GM23248 (cell line): ENCODE measurements around the gene NSMCE1. TPM values are rescaled to one million over a fixed set of nuclear protein-coding genes. Genes with fewer than 3 reads are reported as not detected.

Experiments
- DNase-seq: peaks from one replicate; pipeline ENCODE4 v3.0.0-alpha.2; 2015
- H2AFZ ChIP-seq: fragments of 200-600 bp; sonication (generic); 2 replicates; pipeline ENCODE4 v1.6.1; 2016; ENCODE audit warnings: antibody characterized with exemption
- H3F3A ChIP-seq: fragments of 200-600 bp; sonication (generic); 2 replicates; pipeline ENCODE4 v1.6.1; 2016; ENCODE audit warnings: mild to moderate bottlenecking, antibody characterized with exemption, mixed run types; ENCODE audit not compliant: insufficient read depth
- H3K27ac ChIP-seq: fragments of 200-600 bp; sonication (generic); 2 replicates; pipeline ENCODE4 v1.5.1; 2016; ENCODE audit warnings: mild to moderate bottlenecking
- H3K27me3 ChIP-seq: fragments of 200-600 bp; sonication (generic); replicated peaks from 2 replicates; pipeline ENCODE4 v1.6.1; 2016; ENCODE audit warnings: mild to moderate bottlenecking; ENCODE audit not compliant: insufficient read depth
- H3K36me3 ChIP-seq: fragments of 200-600 bp; sonication (generic); 2 replicates; pipeline ENCODE4 v1.6.1; 2016; ENCODE audit warnings: low read depth, mild to moderate bottlenecking
- H3K4me1 ChIP-seq: fragments of 200-600 bp; sonication (generic); 2 replicates; pipeline ENCODE4 v1.6.1; 2016; ENCODE audit warnings: mild to moderate bottlenecking; ENCODE audit not compliant: insufficient read depth
- H3K4me2 ChIP-seq: fragments of 200-600 bp; sonication (generic); one replicate; pipeline ENCODE4 v1.6.1; 2016; ENCODE audit warnings: mild to moderate bottlenecking; ENCODE audit not compliant: unreplicated experiment
- H3K4me3 ChIP-seq: fragments of 200-600 bp; sonication (generic); 2 replicates; pipeline ENCODE4 v1.5.1; 2016; ENCODE audit warnings: mild to moderate bottlenecking
- H3K79me2 ChIP-seq: fragments of 200-600 bp; sonication (generic); 2 replicates; pipeline ENCODE4 v1.6.1; 2016; ENCODE audit warnings: mild to moderate bottlenecking; ENCODE audit not compliant: insufficient read depth
- H3K9ac ChIP-seq: fragments of 200-600 bp; sonication (generic); 2 replicates; pipeline ENCODE4 v1.6.1; 2016; ENCODE audit warnings: mild to moderate bottlenecking
- H3K9me2 ChIP-seq: fragments of 200-600 bp; sonication (generic); 2 replicates; pipeline ENCODE4 v1.6.1; 2016; ENCODE audit warnings: mixed run types, mild to moderate bottlenecking, moderate library complexity; ENCODE audit not compliant: insufficient read depth
- H3K9me3 ChIP-seq: fragments of 200-600 bp; sonication (generic); one replicate; pipeline ENCODE4 v1.6.1; 2017; ENCODE audit warnings: low read depth
- H4K20me1 ChIP-seq: fragments of 200-600 bp; sonication (generic); 2 replicates; pipeline ENCODE4 v1.6.0; 2016; ENCODE audit not compliant: insufficient read depth
- EZH2 ChIP-seq: fragments of 200-600 bp; sonication (generic); IDR thresholded peaks from 2 replicates; pipeline ENCODE4 v1.6.1; 2018; ENCODE audit warnings: antibody characterized with exemption, mild to moderate bottlenecking; ENCODE audit not compliant: insufficient read depth, poor library complexity, severe bottlenecking
- EZH2phosphoT487 ChIP-seq: fragments of 200-600 bp; sonication (generic); IDR thresholded peaks from 2 replicates; pipeline ENCODE4 v1.6.1; 2018; ENCODE audit warnings: antibody characterized with exemption, moderate library complexity, mild to moderate bottlenecking, low read depth; ENCODE audit not compliant: insufficient read depth
- WGBS, 2 experiments: methylation state at CpG; one replicate each; pipeline ENCODE4 v1.1.6; 2015 to 2017; ENCODE audit warnings: low lambda C conversion rate in 2 of 2, low coverage in 1 of 2; ENCODE audit errors: missing lambda C conversion rate in 2 of 2; 5-methylcytosine and 5-hydroxymethylcytosine counted together
- in situ Hi-C: fragments of 300-500 bp; cut with MboI; formaldehyde crosslinking; loops from 2 replicates; pipeline ENCODE4 v1.15.0; 2020
- polyA plus RNA-seq: library from polyadenylated mRNA; unstranded; fragments of >200 nt; fragmentation: Nextera tagmentation; extraction: Ambion mirVana; gene quantifications from 2 replicates; pipeline ENCODE4 v1.2.1, GENCODE V29; 2016
- total RNA-seq: library from RNA; depleted of rRNA; stranded (reverse); fragments of >200 nt; shearing (Covaris generic); gene quantifications from 2 replicates; pipeline ENCODE4 v1.2.3, GENCODE V29; 2014

Gene NSMCE1
- total and polyA plus RNA-seq, 2 experiments from 2014 or later: 69.3 to 107 TPM

- no peak for DNase-seq
- Histone ChIP-seq H4K20me1 (no peaks in the 10 kb centered on the region), H3K9me3 (no peaks in the 10 kb centered on the region), H3K4me3 (peak overlapping the region; percentile 52), H3K79me2 (no peaks in the 10 kb centered on the region), H3K4me1 (peaks cover 24% of the 10 kb centered on the region), H3K9me2 (no peaks in the 10 kb centered on the region), H3K27me3 (no peaks in the 10 kb centered on the region), H2AFZ (peak overlapping the region; percentile 67), H3K36me3 (no peaks in the 10 kb centered on the region), H3K9ac (peak overlapping the region; percentile 86), H3F3A (peaks cover 21% of the 10 kb centered on the region), H3K27ac (peak overlapping the region; percentile 98), H3K4me2 (peak overlapping the region; percentile 82)
- WGBS, 2 experiments: 38 to 44% methylated on average over 8 of the region's 8 CpGs
- in situ Hi-C loops: no loop called here
- TF ChIP-seq EZH2phosphoT487 (no peak), EZH2 (no peak)
Observed at GRCh38 chr16:27221576-27222248, 46.9 kb downstream of the NSMCE1 start.

GRCh38 chr16:27220991-27221390, 47.6 kb downstream of the NSMCE1 start:
- no peaks in the 10 kb centered on the region for H3K9me3 ChIP-seq
- H3K4me2 ChIP-seq: no peak overlapping the region
- no peaks in the 10 kb centered on the region for H3K9me2 ChIP-seq
- TF ChIP-seq EZH2phosphoT487: no peak
- TF ChIP-seq EZH2: no peak
- WGBS, 2 experiments: 92 to 93% methylated on average over 16 of the region's 16 CpGs
- in situ Hi-C loops: no loop called here
- no peaks in the 10 kb centered on the region for H3K36me3 ChIP-seq
- no peak overlapping the region for H3K9ac ChIP-seq
- H3K27me3 ChIP-seq: no peaks in the 10 kb centered on the region
- no peaks in the 10 kb centered on the region for H3K79me2 ChIP-seq
- H3K4me1 ChIP-seq: peaks cover 24% of the 10 kb centered on the region
- H3K4me3 ChIP-seq: no peak overlapping the region
- H4K20me1 ChIP-seq: no peaks in the 10 kb centered on the region
- no peak overlapping the region for H2AFZ ChIP-seq
- H3F3A ChIP-seq: peaks cover 21% of the 10 kb centered on the region
- peak overlapping the region; percentile 98; the same call in 1 of the 2 replicates for H3K27ac ChIP-seq
- no peak for DNase-seq

- TF ChIP-seq EZH2 (no peak), EZH2phosphoT487 (no peak)
- no peaks in the 10 kb centered on the region for H3K79me2 ChIP-seq
- no peak overlapping the region for H3K9ac ChIP-seq
- no peaks in the 10 kb centered on the region for H3K9me3 ChIP-seq
- H3K9me2 ChIP-seq: no peaks in the 10 kb centered on the region
- no peaks in the 10 kb centered on the region for H3K36me3 ChIP-seq
- H2AFZ ChIP-seq: no peak overlapping the region
- H3K27me3 ChIP-seq: no peaks in the 10 kb centered on the region
- H3K4me2 ChIP-seq: no peak overlapping the region
- no peak overlapping the region for H3K27ac ChIP-seq
- WGBS, 2 experiments: 97 to 100% methylated on average over 8 of the region's 8 CpGs
- peaks cover 21% of the 10 kb centered on the region for H3F3A ChIP-seq
- DNase-seq: no peak
- H4K20me1 ChIP-seq: no peaks in the 10 kb centered on the region
- H3K4me3 ChIP-seq: no peak overlapping the region
- in situ Hi-C loops: no loop called here
- H3K4me1 ChIP-seq: peaks cover 24% of the 10 kb centered on the region
Observed at GRCh38 chr16:27220527-27220926, 48.0 kb downstream of the NSMCE1 start.

- Histone ChIP-seq H2AFZ (no peak overlapping the region), H3K9me3 (no peaks in the 10 kb centered on the region), H3K4me3 (no peak overlapping the region), H3K27me3 (no peaks in the 10 kb centered on the region), H3F3A (peaks cover 21% of the 10 kb centered on the region), H3K79me2 (no peaks in the 10 kb centered on the region), H3K4me1 (peaks cover 24% of the 10 kb centered on the region), H3K36me3 (no peaks in the 10 kb centered on the region), H3K27ac (no peak overlapping the region), H4K20me1 (no peaks in the 10 kb centered on the region), H3K4me2 (no peak overlapping the region), H3K9me2 (no peaks in the 10 kb centered on the region), H3K9ac (no peak overlapping the region)
- in situ Hi-C loops: no loop called here
- WGBS, 2 experiments: 84 to 90% methylated on average over 9 of the region's 9 CpGs
- TF ChIP-seq EZH2phosphoT487 (no peak), EZH2 (no peak)
- no peak for DNase-seq
Observed at GRCh38 chr16:27220120-27220519, 48.5 kb downstream of the NSMCE1 start.
